ENCODE results near the gene NOS2.

Gene NOS2

GRCh38 chr17:27783440-27784350 is 16.6 kb downstream of the NOS2 start:
- TF ChIP-seq FOXP2 (optimal IDR thresholded peaks at IDR 0.05; ENCODE audit: borderline replicate concordance, extremely low read depth, extremely low read length, insufficient read depth) = no peak

GRCh38 chr17:27782791-27783206 is 17.5 kb downstream of the NOS2 start:
- peak in 1 of 2 experiments; percentile 65; a peak in 1 of 4 replicates for TF ChIP-seq REST (IDR thresholded peaks at IDR 0.05; ENCODE audit: insufficient read depth in 1 of 2, low read depth in 2 of 2, low read length in 2 of 2)
- no peak for TF ChIP-seq FOXP2 (optimal IDR thresholded peaks at IDR 0.05; ENCODE audit: borderline replicate concordance, extremely low read depth, extremely low read length, insufficient read depth)
- peak; percentile 63; the same call in 1 of the 2 replicates for TF ChIP-seq SIN3A (IDR thresholded peaks at IDR 0.05; ENCODE audit: borderline replicate concordance, insufficient read depth, low read length)
- TF ChIP-seq TAF1 (IDR thresholded peaks at IDR 0.05; ENCODE audit: borderline replicate concordance, insufficient read depth, low read length) = no peak
- TF ChIP-seq POLR2AphosphoS5 (IDR thresholded peaks at IDR 0.05; ENCODE audit: low read depth, low read length) = no peak

GRCh38 chr17:27780828-27781404 is 19.4 kb downstream of the NOS2 start:
- TF ChIP-seq REST (IDR thresholded peaks at IDR 0.05; ENCODE audit: insufficient read depth in 1 of 2, low read depth in 2 of 2, low read length in 2 of 2) = no peak
- no peak for TF ChIP-seq SIN3A (IDR thresholded peaks at IDR 0.05; ENCODE audit: borderline replicate concordance, insufficient read depth, low read length)
- TF ChIP-seq FOXP2 (optimal IDR thresholded peaks at IDR 0.05; ENCODE audit: borderline replicate concordance, extremely low read depth, extremely low read length, insufficient read depth) = no peak
- no peak for TF ChIP-seq POLR2AphosphoS5 (IDR thresholded peaks at IDR 0.05; ENCODE audit: low read depth, low read length)
- no peak for TF ChIP-seq TAF1 (IDR thresholded peaks at IDR 0.05; ENCODE audit: borderline replicate concordance, insufficient read depth, low read length)

GRCh38 chr17:27780092-27780827 is 20.1 kb downstream of the NOS2 start:
- TF ChIP-seq TAF1 (IDR thresholded peaks at IDR 0.05; ENCODE audit: borderline replicate concordance, insufficient read depth, low read length) (no peak), FOXP2 (optimal IDR thresholded peaks at IDR 0.05; ENCODE audit: borderline replicate concordance, extremely low read depth, extremely low read length, insufficient read depth) (no peak), REST (IDR thresholded peaks at IDR 0.05; ENCODE audit: insufficient read depth in 1 of 2, low read depth in 2 of 2, low read length in 2 of 2) (no peak), POLR2AphosphoS5 (IDR thresholded peaks at IDR 0.05; ENCODE audit: low read depth, low read length) (no peak), SIN3A (IDR thresholded peaks at IDR 0.05; ENCODE audit: borderline replicate concordance, insufficient read depth, low read length) (no peak)

- TF ChIP-seq SIN3A (IDR thresholded peaks at IDR 0.05; ENCODE audit: borderline replicate concordance, insufficient read depth, low read length) = no peak
- TF ChIP-seq POLR2AphosphoS5 (IDR thresholded peaks at IDR 0.05; ENCODE audit: low read depth, low read length) = no peak
- no peak for TF ChIP-seq FOXP2 (optimal IDR thresholded peaks at IDR 0.05; ENCODE audit: borderline replicate concordance, extremely low read depth, extremely low read length, insufficient read depth)
- TF ChIP-seq REST (IDR thresholded peaks at IDR 0.05; ENCODE audit: insufficient read depth in 1 of 2, low read depth in 2 of 2, low read length in 2 of 2) = no peak
- no peak for TF ChIP-seq TAF1 (IDR thresholded peaks at IDR 0.05; ENCODE audit: borderline replicate concordance, insufficient read depth, low read length)
These were observed 22.1 kb downstream of the NOS2 start for GRCh38 chr17:27778183-27778582.
